Small intestine (tissue), 7 donors: Measurements from ENCODE around the gene BATF. TPM values are rescaled to one million over a fixed set of nuclear protein-coding genes. Genes with fewer than 3 reads are reported as not detected.

ENCODE experiments used
- DNase-seq, 2 donors: peaks; one replicate each; pipeline versions ENCODE4 v3.0.0 to v3.0.0-alpha.2; 2013
- FAIRE-seq: peaks from 2 replicates; lab custom pipeline; 2012; peaks lifted over from hg19 to GRCh38; lab: Jason Lieb, UNC
- H3K27ac ChIP-seq, 3 donors: one replicate each; pipeline ENCODE4 v1.5.1; 2013; ENCODE audit warnings: low read length in 2 of 3, mild to moderate bottlenecking in 2 of 3, control low read depth in 1 of 3, inconsistent platforms in 1 of 3, low read depth in 1 of 3, moderate library complexity in 1 of 3
- H3K27me3 ChIP-seq, 3 donors: one replicate each; pipeline ENCODE4 v1.6.1; 2013; ENCODE audit warnings: low read length in 3 of 3, inconsistent platforms in 1 of 3; ENCODE audit not compliant: control insufficient read depth in 3 of 3, insufficient read depth in 3 of 3
- H3K36me3 ChIP-seq, 3 donors: one replicate each; pipeline ENCODE4 v1.6.1; 2013; ENCODE audit warnings: low read length in 3 of 3, inconsistent platforms in 1 of 3, low read depth in 1 of 3, mild to moderate bottlenecking in 1 of 3, moderate library complexity in 1 of 3; ENCODE audit not compliant: control insufficient read depth in 3 of 3, insufficient read depth in 2 of 3
- H3K4me1 ChIP-seq, 3 donors: one replicate each; pipeline ENCODE4 v1.6.1; 2013; ENCODE audit warnings: low read length in 2 of 3, inconsistent platforms in 1 of 3, low read depth in 1 of 3, mild to moderate bottlenecking in 1 of 3, moderate library complexity in 1 of 3; ENCODE audit not compliant: control insufficient read depth in 3 of 3, insufficient read depth in 2 of 3
- H3K4me3 ChIP-seq, 3 donors: one replicate each; pipeline ENCODE4 v1.5.1; 2013; ENCODE audit warnings: low read length in 3 of 3, control low read depth in 1 of 3, inconsistent platforms in 1 of 3, low read depth in 1 of 3, mild to moderate bottlenecking in 1 of 3, moderate library complexity in 1 of 3
- H3K9me3 ChIP-seq, 2 donors: one replicate each; pipeline ENCODE4 v1.6.1; 2013; ENCODE audit warnings: low read depth in 1 of 2, low read length in 1 of 2; ENCODE audit not compliant: control insufficient read depth in 2 of 2, insufficient read depth in 1 of 2
- WGBS, 3 donors: extraction: QIAGEN DNeasy Blood & Tissue Kit; methylation state at CpG; one replicate each; pipeline ENCODE4 v1.1.7; 2013; 5-methylcytosine and 5-hydroxymethylcytosine counted together
- polyA plus RNA-seq, 4 donors: library from polyadenylated mRNA; stranded (reverse) in 3 of 4; unstranded in 1 of 4; fragments of 200-250 nt in 3 of 4; fragments of 120-200 nt in 1 of 4; gene quantifications; one replicate each; pipeline versions ENCODE4 v1.2.1 to v1.2.3, GENCODE V29; 2013
- donor health status: healthy with polysubstance abuse.
- donor health status: control.
- donor health status: control.
- donor health status: Bipolar disorder and iron deficiency.
- donor health status: healthy.

The BATF gene
- polyA plus RNA-seq, 4 donors = 0.74 to 5.9 (median 4.7) TPM

DNA sequence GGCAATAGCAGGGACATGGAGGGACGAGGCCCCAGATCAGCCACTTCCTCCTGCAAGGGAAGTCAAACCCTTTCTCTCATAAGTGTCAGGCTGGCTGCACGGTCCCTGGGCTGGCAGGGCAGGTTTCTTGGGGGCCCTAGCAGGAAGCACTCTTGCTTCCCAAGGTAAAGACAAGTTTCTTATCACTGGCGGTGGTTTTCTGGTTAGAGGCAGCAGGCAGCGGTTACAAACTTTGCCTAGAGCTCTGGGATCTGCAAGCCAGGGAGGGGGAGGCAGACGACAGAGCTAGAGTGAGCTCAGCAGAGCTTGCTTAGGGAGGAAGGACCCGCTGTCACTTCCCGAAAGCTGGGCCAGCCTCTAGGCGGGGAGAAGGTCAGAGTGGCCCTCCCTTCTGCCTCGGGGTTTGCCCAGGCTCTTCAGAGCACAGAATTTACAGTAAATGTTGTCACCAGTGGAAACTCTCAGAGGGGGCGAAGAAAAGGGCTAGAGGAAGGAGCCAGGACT lies 20.4 kb downstream of the BATF start:
- Histone ChIP-seq H3K36me3 (no peaks in the 10 kb centered on the region), H3K27ac (peak overlapping the region in 2 of 3 donors; percentile 56 to 64), H3K4me3 (no peak overlapping the region), H3K27me3 (no peaks in the 10 kb centered on the region), H3K4me1 (peaks cover 0 to 10% (median 7%) of the 10 kb centered on the region in 3 donors), H3K9me3 (no peaks in the 10 kb centered on the region)
- FAIRE-seq (no peak), DNase-seq (peak; percentile 38 to 53)
- 10 to 20% (median 17%) methylated on average over 10 of the region's 10 CpGs for WGBS, 3 donors

- DNase-seq (no peak), FAIRE-seq (no peak)
- Histone ChIP-seq H3K4me3 (no peak overlapping the region), H3K4me1 (peaks cover 0 to 10% (median 8%) of the 10 kb centered on the region in 3 donors), H3K9me3 (no peaks in the 10 kb centered on the region), H3K27ac (peak overlapping the region in 2 of 3 donors; percentile 56 to 64), H3K27me3 (no peaks in the 10 kb centered on the region), H3K36me3 (no peaks in the 10 kb centered on the region)
- WGBS, 3 donors = 41 to 47% (median 44%) methylated on average over 4 of the region's 4 CpGs
These were observed 21.0 kb downstream of the BATF start for GRCh38 chr14:75543253-75543652.

DNA sequence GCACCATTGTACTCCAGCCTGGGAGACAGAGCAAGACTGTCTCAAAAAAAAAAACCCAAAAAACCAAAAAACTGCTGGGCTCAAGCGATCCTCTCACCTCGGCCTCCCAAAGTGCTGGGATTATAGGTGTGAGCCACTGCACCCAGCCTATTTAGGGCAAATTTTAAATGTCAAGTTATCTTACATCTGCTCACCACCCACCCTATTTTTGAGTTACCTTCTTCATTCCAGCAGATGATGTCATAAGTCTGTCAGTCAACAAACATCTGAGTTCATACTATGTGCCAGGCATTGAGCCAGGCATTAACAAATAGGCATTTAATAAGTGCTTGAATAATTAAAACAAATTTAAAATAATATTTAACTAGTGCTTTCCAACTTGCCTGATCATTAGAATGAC lies 21.5 kb downstream of the BATF start:
- WGBS, 3 donors = 79 to 95% (median 84%) methylated on average over 2 of the region's 2 CpGs
- H3K27ac ChIP-seq = no peak overlapping the region
- no peaks in the 10 kb centered on the region for H3K27me3 ChIP-seq
- no peak for DNase-seq
- no peaks in the 10 kb centered on the region for H3K9me3 ChIP-seq
- H3K36me3 ChIP-seq = no peaks in the 10 kb centered on the region
- FAIRE-seq = no peak
- H3K4me3 ChIP-seq = no peak overlapping the region
- H3K4me1 ChIP-seq = peaks cover 0 to 10% (median 10%) of the 10 kb centered on the region in 3 donors

DNA sequence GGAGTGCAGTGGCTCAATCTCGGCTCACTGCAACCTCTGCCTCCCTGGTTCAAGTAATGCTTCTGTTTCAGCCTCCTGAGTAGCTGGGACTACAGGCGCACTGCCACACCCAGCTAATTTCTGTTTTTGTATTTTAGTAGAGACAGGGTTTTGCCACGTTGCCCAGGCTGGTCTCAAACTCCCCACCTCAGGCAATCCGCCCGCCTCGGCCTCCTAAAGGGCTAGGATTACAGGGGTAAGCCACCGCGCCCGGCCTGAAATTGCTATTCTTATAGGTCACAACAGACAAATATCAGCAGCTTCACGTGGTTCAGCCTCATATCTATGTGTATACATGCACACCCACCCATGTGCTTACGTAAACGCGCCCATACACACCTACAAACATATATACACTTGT lies 23.6 kb downstream of the BATF start:
- Histone ChIP-seq H3K4me3 (no peak overlapping the region), H3K4me1 (peaks cover 0 to 10% (median 7%) of the 10 kb centered on the region in 3 donors), H3K27me3 (no peaks in the 10 kb centered on the region), H3K36me3 (no peaks in the 10 kb centered on the region), H3K9me3 (no peaks in the 10 kb centered on the region), H3K27ac (no peak overlapping the region)
- WGBS, 3 donors = 79 to 89% (median 86%) methylated on average over 13 of the region's 13 CpGs
- no peak for DNase-seq
- no peak for FAIRE-seq

- 88 to 90% (median 90%) methylated on average over 11 of the region's 11 CpGs for WGBS, 3 donors
- peaks cover 0 to 6% (median 5%) of the 10 kb centered on the region in 3 donors for H3K4me1 ChIP-seq
- H3K27me3 ChIP-seq = no peaks in the 10 kb centered on the region
- no peak overlapping the region for H3K4me3 ChIP-seq
- H3K36me3 ChIP-seq = no peaks in the 10 kb centered on the region
- no peaks in the 10 kb centered on the region for H3K9me3 ChIP-seq
- DNase-seq = no peak
- no peak for FAIRE-seq
- peak overlapping the region in 1 of 3 donors; percentile 17 for H3K27ac ChIP-seq
These were observed 25.4 kb downstream of the BATF start for GRCh38 chr14:75547552-75548250.

DNA sequence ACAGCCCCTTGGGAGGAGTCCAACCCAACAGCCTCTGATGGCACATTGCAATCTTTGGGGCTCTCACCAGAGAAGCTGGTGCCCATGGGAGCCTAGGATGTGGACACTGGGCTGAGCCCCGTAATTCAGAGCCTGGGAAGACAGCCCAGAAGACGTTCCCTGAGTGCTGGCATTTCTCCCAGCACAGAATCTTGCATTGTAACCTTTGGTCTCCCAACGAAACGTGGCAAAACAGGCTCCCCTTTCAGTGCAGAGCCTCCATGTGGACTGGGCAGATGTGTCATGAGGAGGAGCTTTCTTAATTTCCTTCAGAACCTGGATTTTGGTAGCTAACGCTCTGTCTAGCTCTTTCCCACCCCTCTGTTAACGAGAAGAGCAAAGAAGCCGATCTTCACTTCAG lies 26.3 kb downstream of the BATF start:
- H3K9me3 ChIP-seq = no peaks in the 10 kb centered on the region
- DNase-seq (peak; percentile 52 to 90), FAIRE-seq (no peak)
- peak overlapping the region in 1 of 3 donors; percentile 17 for H3K27ac ChIP-seq
- WGBS, 3 donors = 18 to 51% (median 25%) methylated on average over 7 of the region's 7 CpGs
- peaks cover 0 to 4% (median 0%) of the 10 kb centered on the region in 3 donors for H3K4me1 ChIP-seq
- no peaks in the 10 kb centered on the region for H3K36me3 ChIP-seq
- H3K27me3 ChIP-seq = no peaks in the 10 kb centered on the region
- H3K4me3 ChIP-seq = no peak overlapping the region

DNA sequence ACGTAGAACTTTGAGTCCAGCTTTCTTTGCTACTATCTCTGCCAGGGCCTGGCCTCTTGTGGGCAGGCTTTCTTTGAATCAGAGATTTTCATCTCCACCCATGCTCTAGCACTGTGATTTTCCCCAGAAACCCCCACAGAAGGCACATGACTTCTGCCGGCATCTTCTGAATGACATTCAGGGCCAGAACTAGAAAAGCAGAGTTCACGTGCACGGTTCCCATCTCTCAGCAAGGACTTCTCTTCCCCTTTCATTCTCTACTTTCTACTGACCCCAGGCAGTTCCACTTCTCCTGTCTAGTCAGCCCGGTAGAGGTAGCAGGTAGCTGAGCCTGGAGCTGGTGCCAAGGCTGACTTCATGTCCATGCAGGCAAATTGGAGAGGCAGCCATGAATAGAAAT lies 26.9 kb downstream of the BATF start:
- 57 to 67% (median 60%) methylated on average over 5 of the region's 5 CpGs for WGBS, 3 donors
- Histone ChIP-seq H3K4me1 (peaks cover 0 to 4% (median 0%) of the 10 kb centered on the region in 3 donors), H3K9me3 (no peaks in the 10 kb centered on the region), H3K4me3 (no peak overlapping the region), H3K27ac (no peak overlapping the region), H3K36me3 (no peaks in the 10 kb centered on the region), H3K27me3 (no peaks in the 10 kb centered on the region)
- FAIRE-seq (no peak), DNase-seq (no peak)

GRCh38 chr14:75551021-75551420 lies 28.8 kb downstream of the BATF start:
- no peak for FAIRE-seq
- Histone ChIP-seq H3K27me3 (no peaks in the 10 kb centered on the region), H3K9me3 (no peaks in the 10 kb centered on the region), H3K4me1 (peaks cover 0 to 4% (median 0%) of the 10 kb centered on the region in 3 donors), H3K27ac (no peak overlapping the region), H3K4me3 (no peak overlapping the region), H3K36me3 (no peaks in the 10 kb centered on the region)
- 73 to 89% (median 73%) methylated on average over 7 of the region's 7 CpGs for WGBS, 3 donors
- no peak for DNase-seq
